ENCODE measurements around the gene ELK4. TPM values are rescaled to one million over a fixed set of nuclear protein-coding genes. Genes with fewer than 3 reads are reported as not detected.

Gene ELK4
- total RNA-seq, 2 donors from 2014 or later: 18.8 to 19.1 TPM

DNA sequence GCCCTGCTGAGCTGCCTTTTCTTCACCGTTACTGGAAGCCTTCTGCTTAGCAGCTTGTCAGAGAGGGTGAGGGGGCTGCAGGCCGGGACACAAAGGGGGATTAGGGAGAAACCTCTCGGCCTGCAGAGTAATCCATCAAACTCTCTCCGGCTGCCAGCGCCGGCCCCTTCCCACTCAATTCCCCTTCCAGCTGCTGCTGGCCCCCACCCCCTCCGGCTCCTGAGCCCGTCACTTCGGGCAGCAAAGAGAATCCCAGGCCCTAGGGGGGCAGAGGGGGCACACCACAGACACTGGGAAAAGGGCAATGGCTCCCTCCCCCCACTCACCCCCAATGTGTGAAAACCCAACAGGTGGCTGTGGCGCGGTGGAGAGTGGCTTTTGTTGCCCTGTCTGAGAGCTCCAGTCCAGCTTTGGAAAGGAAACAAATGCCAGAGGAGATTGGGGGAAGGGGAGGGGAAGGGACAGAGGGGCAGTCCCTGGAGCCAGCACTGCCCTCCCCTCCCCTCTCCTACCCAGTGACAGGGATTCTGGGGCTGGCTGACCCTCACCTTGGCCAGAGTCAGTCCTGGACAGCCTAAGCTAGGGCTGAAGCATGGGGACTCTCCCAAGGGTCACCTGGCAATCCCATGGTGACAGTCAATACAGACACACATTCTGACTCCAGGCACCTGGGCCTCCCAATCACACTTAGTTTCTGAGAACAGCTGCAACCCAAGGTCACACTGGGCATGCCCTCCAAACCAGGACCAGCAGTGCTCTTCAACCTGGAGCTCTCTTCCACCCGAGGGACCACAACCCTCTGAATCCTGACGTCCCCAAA, 39.0 kb upstream of the ELK4 start:
- H3K9me3 ChIP-seq: no peaks in the 10 kb centered on the region
- no peaks in the 10 kb centered on the region for H3K36me3 ChIP-seq
- peaks cover 0 to 33% of the 10 kb centered on the region in 2 donors for H3K4me1 ChIP-seq
- no peaks in the 10 kb centered on the region for H3K27me3 ChIP-seq
- no peak for DNase-seq (ENCODE audit: low spot score)
- no peak overlapping the region for H3K4me3 ChIP-seq
- no peak overlapping the region for H3K27ac ChIP-seq
- no peak for TF ChIP-seq CTCF (IDR thresholded peaks at IDR 0.05)

DNA sequence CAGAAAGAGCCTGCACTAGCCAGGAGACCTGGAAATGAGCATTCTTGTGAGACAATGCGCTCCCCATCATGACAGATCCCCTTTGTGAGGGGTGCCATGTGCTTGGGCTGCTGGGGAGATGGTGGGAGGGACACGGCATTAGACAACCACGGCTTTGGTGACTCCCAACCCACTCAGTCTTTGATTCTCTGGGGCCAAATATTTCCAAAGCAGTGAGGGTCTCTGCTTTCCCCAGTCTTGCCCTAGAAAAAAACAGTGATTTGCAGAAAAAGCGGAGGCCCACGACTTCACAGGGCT, 38.3 kb upstream of the ELK4 start:
- no peak for DNase-seq (ENCODE audit: low spot score)
- no peaks in the 10 kb centered on the region for H3K36me3 ChIP-seq
- no peak overlapping the region for H3K27ac ChIP-seq
- H3K27me3 ChIP-seq: no peaks in the 10 kb centered on the region
- H3K4me1 ChIP-seq: peaks cover 0 to 33% of the 10 kb centered on the region in 2 donors
- H3K4me3 ChIP-seq: no peak overlapping the region
- TF ChIP-seq CTCF (IDR thresholded peaks at IDR 0.05): no peak
- H3K9me3 ChIP-seq: no peaks in the 10 kb centered on the region

DNA sequence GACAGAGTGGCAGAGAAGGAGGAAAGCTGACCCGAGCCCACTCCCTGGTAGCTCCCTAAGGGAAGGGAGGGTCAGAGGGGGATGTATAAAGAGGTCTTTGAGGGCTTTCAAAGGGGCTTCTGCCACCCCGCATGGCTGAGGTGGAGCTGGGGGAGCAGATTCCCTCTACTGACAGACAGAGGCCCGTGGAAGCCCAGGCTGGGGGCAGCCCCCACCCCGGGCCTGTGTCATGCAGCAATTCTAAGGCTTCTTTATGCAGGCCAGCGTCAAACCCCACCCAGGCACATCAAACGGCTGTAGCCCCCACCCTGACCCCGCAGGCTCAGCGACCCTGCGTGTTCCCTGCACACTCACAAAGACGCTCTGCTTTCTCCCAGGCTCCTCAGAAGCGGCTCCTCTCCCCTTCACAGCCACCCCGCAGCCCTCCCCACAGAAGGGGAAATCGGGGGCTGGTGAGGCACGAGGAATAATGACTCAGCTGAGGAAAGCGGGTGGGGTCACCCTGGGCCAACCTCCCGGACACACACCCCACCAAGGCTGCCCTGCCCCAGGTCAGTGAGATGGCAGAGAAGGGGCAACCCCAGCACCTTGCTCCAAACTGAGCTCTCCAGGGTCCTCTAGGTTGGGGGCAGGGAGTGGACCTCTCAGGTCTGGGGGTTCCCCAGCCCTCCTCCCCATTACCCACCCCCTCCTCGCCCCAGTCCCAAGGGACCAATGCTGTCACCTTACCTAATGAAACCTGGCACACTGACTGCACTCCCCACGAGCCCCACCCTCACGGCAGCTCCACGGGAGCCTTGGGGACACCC, 37.7 kb upstream of the ELK4 start:
- Histone ChIP-seq H3K4me1 (peaks cover 0 to 34% of the 10 kb centered on the region in 2 donors), H3K9me3 (no peaks in the 10 kb centered on the region), H3K27me3 (no peaks in the 10 kb centered on the region), H3K27ac (no peak overlapping the region), H3K4me3 (no peak overlapping the region), H3K36me3 (no peaks in the 10 kb centered on the region)
- DNase-seq (ENCODE audit: low spot score): no peak
- TF ChIP-seq CTCF (IDR thresholded peaks at IDR 0.05): no peak

DNA sequence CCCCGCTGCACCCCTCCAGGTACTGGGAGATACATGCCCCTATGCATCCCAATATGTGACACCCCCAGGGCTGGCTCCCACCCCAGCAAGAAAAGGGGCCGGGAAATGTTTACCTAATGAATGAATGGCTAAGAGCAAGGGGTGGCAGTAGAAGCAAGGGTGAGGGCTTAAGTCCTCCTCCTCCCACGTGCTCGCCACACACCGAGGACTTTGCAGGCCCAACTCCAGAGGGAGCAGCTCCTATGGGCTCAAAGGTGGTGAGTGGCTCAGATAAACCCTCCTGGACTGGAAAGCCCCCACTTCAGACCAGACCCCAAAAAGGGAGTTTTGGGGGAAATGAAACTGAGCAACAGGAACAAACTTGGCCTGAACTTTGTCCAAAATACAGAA, 37.1 kb upstream of the ELK4 start:
- H3K9me3 ChIP-seq: no peaks in the 10 kb centered on the region
- no peak overlapping the region for H3K4me3 ChIP-seq
- no peak for DNase-seq (ENCODE audit: low spot score)
- peaks cover 0 to 38% of the 10 kb centered on the region in 2 donors for H3K4me1 ChIP-seq
- TF ChIP-seq CTCF (IDR thresholded peaks at IDR 0.05): no peak
- H3K27ac ChIP-seq: no peak overlapping the region
- H3K27me3 ChIP-seq: no peaks in the 10 kb centered on the region
- no peaks in the 10 kb centered on the region for H3K36me3 ChIP-seq

DNA sequence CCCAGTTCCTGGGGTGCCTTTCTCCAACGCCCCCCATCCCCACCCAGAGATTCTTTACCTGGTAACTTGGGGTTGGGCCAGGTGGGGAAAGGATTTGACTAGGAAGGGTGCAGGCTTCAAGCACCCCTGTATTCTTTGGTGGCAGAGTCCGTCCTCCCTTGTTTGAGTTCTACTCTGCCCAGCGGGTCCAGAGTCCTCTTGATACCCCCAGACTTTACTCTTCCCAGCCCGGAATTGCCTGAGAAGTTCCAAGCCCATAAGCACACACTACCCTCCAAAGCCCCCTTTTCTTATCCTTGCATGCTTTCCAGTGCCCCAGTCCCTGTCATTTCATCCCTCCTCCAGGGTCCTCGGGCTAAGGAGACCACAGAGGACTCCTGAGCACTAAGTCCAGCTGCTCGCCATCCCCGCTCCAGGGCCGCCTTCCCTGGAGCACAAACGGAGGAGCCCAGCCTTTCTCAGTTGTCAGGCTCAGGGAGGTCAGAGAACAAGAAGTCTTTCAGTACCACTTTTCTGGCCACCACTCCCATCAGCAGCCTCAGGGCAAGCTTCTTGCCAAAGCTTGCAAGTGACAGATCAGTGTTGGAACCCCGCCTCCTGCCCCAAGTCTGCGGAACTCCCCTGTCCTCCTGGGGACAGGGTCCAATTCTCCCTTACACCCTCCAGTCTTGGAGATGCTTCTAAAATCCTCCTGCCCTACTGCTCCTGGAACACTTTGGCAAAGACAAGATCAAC, 36.3 kb upstream of the ELK4 start:
- no peaks in the 10 kb centered on the region for H3K27me3 ChIP-seq
- no peaks in the 10 kb centered on the region for H3K9me3 ChIP-seq
- peaks cover 0 to 38% of the 10 kb centered on the region in 2 donors for H3K4me1 ChIP-seq
- no peak for DNase-seq (ENCODE audit: low spot score)
- H3K36me3 ChIP-seq: no peaks in the 10 kb centered on the region
- TF ChIP-seq CTCF (IDR thresholded peaks at IDR 0.05): no peak
- H3K27ac ChIP-seq: no peak overlapping the region
- no peak overlapping the region for H3K4me3 ChIP-seq

Data from right atrium auricular region (tissue), 2 donors.